Stimulated activated CD4-positive, alpha-beta T cell treated with anti-CD3 and anti-CD28 coated beads, TNF-alpha, amount 100 ng/mL, for 24 hours (primary cell): ENCODE results near the gene SFRP2.
A peak's percentile ranks its signal among the peaks of the same experiment; 100 is the strongest.

Experiments used
- DNase-seq, 3 experiments: peaks; one replicate each; pipeline ENCODE4 v3.0.0-alpha.2; 2020; ENCODE audit warnings: low read depth in 3 of 3

SFRP2 gene

DNA sequence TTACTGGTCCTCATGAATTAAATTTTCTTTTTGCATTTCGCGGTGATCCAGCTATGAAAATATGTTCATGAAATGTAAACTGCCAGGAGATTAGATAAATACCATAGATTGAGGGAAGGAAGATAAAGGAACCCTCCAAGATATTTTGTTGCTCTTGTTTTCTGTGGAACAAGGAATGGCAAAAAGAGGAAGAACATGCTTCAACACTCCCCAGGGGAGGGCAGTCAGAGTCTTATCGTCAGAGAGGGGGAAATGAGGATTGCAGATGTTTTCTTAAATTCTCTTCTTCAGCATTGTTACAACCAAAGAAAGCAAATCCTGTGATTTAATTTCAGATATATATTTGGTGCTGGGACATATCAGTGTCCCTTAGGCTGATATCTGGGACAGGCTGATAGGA is 9.5 kb upstream of the SFRP2 start:
- no peak for DNase-seq

- DNase-seq, result no peak
These were observed 5.1 kb upstream of the SFRP2 start for GRCh38 chr4:153794006-153794405.

DNA sequence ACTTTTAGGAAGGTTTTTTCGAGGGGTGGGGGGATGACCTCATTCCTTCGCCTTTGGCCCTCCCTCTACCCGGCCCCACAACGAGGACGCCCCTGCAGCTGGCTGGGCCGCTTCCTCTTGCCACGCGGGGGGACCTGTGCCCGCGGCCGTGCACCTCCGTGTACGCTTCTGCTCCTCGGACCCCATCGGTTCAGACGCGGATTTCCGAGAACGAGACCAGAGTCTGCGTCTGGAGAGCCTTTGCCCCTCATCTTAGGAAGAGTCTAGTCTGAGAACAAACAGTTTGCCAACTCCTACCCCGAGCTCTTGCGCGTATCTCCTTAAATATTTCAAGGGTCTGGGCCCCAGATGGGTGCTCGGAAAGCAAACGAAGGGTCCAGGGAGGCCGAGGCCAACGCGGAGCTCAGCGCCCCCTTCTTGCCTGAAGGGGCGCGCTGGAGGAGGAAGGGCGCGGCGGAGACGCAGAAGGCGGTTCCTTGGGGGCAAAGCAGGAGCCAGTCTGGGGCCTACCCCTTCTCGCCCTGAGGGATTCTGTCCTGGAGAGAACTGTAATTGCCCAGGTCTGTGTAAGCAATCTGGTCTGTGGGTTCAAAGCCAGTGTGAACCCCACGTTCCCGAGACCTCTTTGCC is 3.9 kb upstream of the SFRP2 start:
- no peak for DNase-seq

- DNase-seq, result peak in 1 of 3 experiments; percentile 58
These were observed 3.1 kb upstream of the SFRP2 start for GRCh38 chr4:153791746-153792617.

GRCh38 chr4:153790962-153791551 is 2.2 kb upstream of the SFRP2 start:
- DNase-seq, result peak in 1 of 3 experiments; percentile 41

GRCh38 chr4:153790500-153790865 is 1.6 kb upstream of the SFRP2 start:
- no peak for DNase-seq

- DNase-seq, result no peak
These were observed 1.0 kb upstream of the SFRP2 start for GRCh38 chr4:153789741-153790499.

DNA sequence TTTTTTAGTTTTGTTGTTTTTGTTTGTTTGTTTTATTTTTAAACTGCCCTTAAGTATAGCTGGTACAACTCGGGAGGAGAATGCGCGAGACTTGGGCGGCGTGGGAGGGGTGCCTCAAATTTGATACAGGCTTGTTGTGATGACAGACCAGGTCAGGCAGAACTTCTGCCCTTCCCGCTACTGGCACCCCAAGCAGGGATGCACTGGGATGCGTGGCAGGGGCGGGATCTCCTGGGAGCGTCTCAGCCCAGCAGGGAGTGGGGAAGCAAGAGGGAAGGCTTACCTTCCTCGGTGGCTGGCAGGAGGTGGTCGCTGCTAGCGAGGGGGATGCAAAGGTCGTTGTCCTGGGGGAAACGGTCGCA is 851 bp downstream of the SFRP2 start:
- no peak for DNase-seq

DNA sequence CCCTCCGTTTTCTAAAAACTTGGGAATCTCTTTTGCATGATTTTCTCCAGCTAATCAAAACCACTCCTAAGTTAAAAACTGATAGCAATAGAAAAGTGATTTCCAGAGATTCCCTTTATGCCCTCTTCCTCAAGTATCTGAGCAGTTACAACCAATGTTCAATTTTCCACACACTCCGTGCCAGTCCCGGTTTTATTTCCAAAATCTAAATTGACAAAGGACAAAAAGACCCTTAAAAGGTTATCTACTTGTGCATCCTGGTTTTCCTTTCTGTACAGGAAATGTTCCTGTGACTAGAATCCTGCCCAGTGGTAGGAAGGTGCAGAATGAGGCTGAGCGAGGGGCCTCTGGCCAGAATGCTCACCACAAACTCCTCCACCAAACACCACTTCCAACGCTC is 1.3 kb downstream of the SFRP2 start:
- DNase-seq, result no peak

GRCh38 chr4:153787061-153787560 is 1.8 kb downstream of the SFRP2 start:
- DNase-seq, result no peak

GRCh38 chr4:153785910-153786721 is 2.8 kb downstream of the SFRP2 start:
- no peak for DNase-seq

GRCh38 chr4:153784166-153784699 is 4.7 kb downstream of the SFRP2 start:
- no peak for DNase-seq

- DNase-seq, result no peak
These were observed 6.3 kb downstream of the SFRP2 start for GRCh38 chr4:153782581-153782980.

GRCh38 chr4:153781717-153782416 is 7.0 kb downstream of the SFRP2 start:
- DNase-seq, result no peak

GRCh38 chr4:153781280-153781679 is 7.6 kb downstream of the SFRP2 start:
- no peak for DNase-seq

DNA sequence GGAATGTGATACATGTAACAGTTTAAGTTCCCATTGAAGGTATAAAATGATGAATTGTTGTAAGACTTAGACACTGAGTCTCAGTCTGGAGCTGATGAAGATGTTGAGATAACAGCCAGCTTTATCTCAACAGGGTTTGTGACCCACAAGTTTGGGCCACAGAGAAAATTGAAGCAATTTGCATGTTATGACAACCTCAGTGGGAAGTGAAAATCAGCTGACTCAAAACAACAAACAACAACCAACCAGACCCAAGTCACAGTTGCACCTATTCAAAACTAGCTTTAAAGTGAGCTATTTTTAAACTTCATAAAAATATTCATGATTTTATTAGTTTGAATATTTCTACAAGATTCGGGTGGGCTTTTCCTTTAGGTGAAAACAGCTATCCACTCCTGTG is 8.0 kb downstream of the SFRP2 start:
- DNase-seq, result no peak

- DNase-seq, result no peak
These were observed 8.7 kb downstream of the SFRP2 start for GRCh38 chr4:153780221-153780620.

GRCh38 chr4:153778383-153778782 is 10.5 kb downstream of the SFRP2 start:
- no peak for DNase-seq

GRCh38 chr4:153777421-153777820 is 11.5 kb downstream of the SFRP2 start:
- DNase-seq, result no peak

GRCh38 chr4:153776601-153777000 is 12.3 kb downstream of the SFRP2 start:
- DNase-seq, result no peak
